GM19397 (cell line): ENCODE results near the gene HLA-DPB1.
"Not testable (repeated sequence)": the region's sequence is repeated elsewhere in the genome, so short reads cannot be mapped to it uniquely, and the experiment has no call there.

ENCODE experiments used
- ATAC-seq: cut with Tn5 transposase; IDR thresholded peaks from one replicate; pipeline ENCODE4 v1.9.1; 2021; ENCODE audit warnings: mild to moderate bottlenecking, moderate library complexity; ENCODE audit not compliant: unreplicated experiment

Gene HLA-DPB1

GRCh38 chr6:33101121-33101737, 25.4 kb downstream of the HLA-DPB1 start:
- ATAC-seq: not testable (repeated sequence)

- ATAC-seq: no peak
These were observed 28.0 kb downstream of the HLA-DPB1 start for GRCh38 chr6:33103776-33104175.

GRCh38 chr6:33104887-33105286, 29.1 kb downstream of the HLA-DPB1 start:
- no peak for ATAC-seq

GRCh38 chr6:33105386-33105785, 29.6 kb downstream of the HLA-DPB1 start:
- ATAC-seq: no peak

GRCh38 chr6:33105916-33106871, 30.4 kb downstream of the HLA-DPB1 start:
- ATAC-seq: no peak

GRCh38 chr6:33107641-33108040, 31.9 kb downstream of the HLA-DPB1 start:
- ATAC-seq: no peak

GRCh38 chr6:33108307-33108706, 32.5 kb downstream of the HLA-DPB1 start:
- ATAC-seq: no peak

GRCh38 chr6:33112148-33112547, 36.4 kb downstream of the HLA-DPB1 start:
- no peak for ATAC-seq

GRCh38 chr6:33113755-33114154, 38.0 kb downstream of the HLA-DPB1 start:
- ATAC-seq: no peak

- ATAC-seq: no peak
These were observed 38.6 kb downstream of the HLA-DPB1 start for GRCh38 chr6:33114406-33114805.

- no peak for ATAC-seq
These were observed 40.6 kb downstream of the HLA-DPB1 start for GRCh38 chr6:33116417-33116816.

GRCh38 chr6:33116841-33117711, 41.3 kb downstream of the HLA-DPB1 start:
- ATAC-seq: no peak

- ATAC-seq: no peak
These were observed 42.1 kb downstream of the HLA-DPB1 start for GRCh38 chr6:33117811-33118277.

GRCh38 chr6:33118525-33119123, 42.8 kb downstream of the HLA-DPB1 start:
- ATAC-seq: no peak

- no peak for ATAC-seq
These were observed 44.2 kb downstream of the HLA-DPB1 start for GRCh38 chr6:33120001-33120400.

GRCh38 chr6:33123181-33123580, 47.4 kb downstream of the HLA-DPB1 start:
- no peak for ATAC-seq

GRCh38 chr6:33123732-33124524, 48.1 kb downstream of the HLA-DPB1 start:
- ATAC-seq: no peak

- no peak for ATAC-seq
These were observed 48.7 kb downstream of the HLA-DPB1 start for GRCh38 chr6:33124525-33124901.

GRCh38 chr6:33124947-33125346, 49.2 kb downstream of the HLA-DPB1 start:
- ATAC-seq: no peak
